GM12872 (cell line): Measurements from ENCODE around the gene CEACAM19.

Source experiments
- TF ChIP-seq, protein P1 (sequence below): IDR thresholded peaks from 3 replicates; pipeline ENCODE4 v1.5.1; 2011; ENCODE audit warnings: low read depth, mild to moderate bottlenecking, low read length, moderate library complexity; ENCODE audit not compliant: insufficient read depth

Gene CEACAM19

DNA sequence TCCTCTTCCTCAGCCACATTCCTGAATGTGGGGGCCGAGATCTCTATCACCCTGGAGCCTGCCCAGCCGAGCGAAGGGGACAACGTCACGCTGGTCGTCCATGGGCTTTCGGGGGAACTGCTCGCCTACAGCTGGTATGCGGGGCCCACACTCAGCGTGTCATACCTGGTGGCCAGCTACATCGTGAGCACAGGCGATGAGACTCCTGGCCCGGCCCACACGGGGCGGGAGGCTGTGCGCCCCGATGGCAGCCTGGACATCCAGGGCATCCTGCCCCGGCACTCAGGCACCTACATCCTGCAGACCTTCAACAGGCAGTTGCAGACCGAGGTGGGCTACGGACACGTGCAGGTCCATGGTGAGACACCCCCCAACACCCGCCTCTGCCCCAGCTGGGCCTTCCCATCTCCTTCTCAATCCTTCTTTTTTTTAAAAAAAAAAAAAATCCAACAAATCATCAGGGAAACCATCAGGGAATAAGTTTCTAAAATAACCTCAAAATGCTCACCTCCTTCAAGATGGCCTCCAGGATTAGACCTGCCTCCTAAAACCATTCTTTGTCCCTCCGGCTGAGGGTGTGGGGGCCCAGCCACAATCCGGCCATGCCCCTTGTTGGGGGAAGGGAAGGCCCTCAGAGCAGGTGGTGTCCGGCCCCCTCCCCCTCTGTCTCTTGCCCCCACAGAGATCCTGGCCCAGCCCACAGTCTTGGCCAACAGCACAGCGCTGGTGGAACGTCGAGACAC, 32.2 kb downstream of the CEACAM19 start:
- TF ChIP-seq, protein P1, sequence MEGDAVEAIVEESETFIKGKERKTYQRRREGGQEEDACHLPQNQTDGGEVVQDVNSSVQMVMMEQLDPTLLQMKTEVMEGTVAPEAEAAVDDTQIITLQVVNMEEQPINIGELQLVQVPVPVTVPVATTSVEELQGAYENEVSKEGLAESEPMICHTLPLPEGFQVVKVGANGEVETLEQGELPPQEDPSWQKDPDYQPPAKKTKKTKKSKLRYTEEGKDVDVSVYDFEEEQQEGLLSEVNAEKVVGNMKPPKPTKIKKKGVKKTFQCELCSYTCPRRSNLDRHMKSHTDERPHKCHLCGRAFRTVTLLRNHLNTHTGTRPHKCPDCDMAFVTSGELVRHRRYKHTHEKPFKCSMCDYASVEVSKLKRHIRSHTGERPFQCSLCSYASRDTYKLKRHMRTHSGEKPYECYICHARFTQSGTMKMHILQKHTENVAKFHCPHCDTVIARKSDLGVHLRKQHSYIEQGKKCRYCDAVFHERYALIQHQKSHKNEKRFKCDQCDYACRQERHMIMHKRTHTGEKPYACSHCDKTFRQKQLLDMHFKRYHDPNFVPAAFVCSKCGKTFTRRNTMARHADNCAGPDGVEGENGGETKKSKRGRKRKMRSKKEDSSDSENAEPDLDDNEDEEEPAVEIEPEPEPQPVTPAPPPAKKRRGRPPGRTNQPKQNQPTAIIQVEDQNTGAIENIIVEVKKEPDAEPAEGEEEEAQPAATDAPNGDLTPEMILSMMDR: no peak

DNA sequence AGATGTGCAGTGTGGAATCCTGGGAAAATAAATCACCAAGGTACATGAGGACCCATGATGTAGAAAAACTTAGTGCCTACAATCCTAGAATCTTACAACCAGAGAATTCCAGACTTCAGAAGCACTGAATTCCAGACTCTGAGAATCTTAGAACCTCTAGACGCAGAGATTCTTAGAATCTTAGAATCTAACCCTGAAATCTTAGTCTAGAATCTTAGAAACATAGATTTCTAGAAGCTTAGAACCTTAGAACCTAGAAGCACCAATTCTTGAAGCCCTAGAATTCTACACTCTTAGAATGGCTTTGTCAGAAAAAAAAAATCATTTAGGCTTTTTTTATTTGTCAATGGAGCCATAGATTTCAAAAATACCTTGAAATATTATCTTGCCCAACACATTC, 33.7 kb downstream of the CEACAM19 start:
- TF ChIP-seq, protein P1: no peak

DNA sequence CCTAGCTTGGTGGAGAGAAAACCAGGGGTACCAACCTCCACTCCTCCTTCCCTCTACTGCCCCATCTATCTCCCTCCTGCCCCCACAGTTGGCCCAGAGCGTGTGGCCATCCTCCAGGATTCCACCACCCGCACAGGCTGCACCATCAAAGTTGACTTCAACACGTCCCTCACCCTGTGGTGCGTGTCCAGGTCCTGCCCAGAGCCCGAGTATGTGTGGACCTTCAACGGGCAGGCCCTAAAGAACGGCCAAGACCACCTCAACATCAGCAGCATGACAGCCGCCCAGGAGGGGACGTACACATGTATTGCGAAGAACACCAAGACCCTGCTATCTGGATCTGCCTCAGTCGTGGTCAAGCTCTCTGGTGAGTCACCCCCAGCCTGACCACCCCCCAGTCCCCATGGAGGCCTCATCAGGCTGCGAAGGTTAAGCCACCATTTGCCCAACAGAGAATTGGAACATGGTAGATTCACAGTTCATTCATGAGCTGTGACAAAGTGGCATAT, 34.3 kb downstream of the CEACAM19 start:
- TF ChIP-seq, protein P1: no peak

DNA sequence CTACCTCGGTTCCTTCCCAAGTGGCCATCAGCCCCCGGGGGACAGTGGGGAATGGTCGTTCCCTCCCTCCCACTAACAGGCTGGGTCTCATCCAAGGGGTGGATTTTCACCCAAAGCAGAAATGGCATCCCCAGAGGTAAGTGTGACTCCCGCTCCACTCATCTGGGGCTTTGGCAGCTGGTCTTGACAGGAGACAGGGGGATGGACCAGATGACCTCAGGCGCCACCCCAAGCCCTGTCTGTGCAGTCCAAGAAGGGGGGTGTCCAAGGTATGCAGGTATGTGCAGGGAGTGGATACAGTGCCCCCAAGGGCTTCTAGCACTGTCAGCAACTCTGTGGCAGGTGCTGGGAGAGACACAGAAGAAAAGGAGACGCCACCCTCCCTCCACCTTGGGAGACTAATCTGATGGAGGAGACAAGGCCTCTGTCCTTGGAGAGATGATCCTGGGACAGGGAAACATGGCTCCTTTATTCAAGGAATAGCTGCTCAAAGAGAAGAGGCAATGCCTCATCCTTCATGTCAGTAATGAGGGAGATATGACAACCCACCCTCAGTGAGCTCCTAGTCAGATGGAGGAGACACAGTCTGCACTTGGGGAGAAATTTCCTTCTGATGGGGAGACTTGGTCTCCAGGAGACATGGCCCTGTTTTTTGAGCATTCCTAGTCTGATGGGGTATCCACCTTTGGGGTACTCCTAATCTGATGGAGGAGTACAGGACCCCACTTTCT, 35.4 kb downstream of the CEACAM19 start:
- TF ChIP-seq, protein P1: no peak

DNA sequence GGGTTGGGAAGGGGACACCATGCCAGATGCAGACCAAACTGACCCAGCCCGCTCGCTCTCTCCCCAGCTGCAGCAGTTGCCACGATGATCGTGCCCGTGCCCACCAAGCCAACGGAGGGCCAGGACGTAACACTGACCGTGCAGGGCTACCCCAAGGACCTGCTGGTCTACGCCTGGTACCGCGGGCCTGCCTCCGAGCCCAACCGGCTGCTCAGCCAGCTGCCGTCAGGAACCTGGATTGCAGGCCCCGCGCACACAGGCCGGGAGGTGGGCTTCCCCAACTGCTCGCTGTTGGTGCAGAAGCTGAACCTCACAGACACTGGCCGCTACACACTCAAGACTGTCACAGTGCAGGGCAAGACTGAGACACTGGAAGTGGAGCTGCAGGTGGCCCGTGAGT, 36.5 kb downstream of the CEACAM19 start:
- TF ChIP-seq, protein P1: no peak

DNA sequence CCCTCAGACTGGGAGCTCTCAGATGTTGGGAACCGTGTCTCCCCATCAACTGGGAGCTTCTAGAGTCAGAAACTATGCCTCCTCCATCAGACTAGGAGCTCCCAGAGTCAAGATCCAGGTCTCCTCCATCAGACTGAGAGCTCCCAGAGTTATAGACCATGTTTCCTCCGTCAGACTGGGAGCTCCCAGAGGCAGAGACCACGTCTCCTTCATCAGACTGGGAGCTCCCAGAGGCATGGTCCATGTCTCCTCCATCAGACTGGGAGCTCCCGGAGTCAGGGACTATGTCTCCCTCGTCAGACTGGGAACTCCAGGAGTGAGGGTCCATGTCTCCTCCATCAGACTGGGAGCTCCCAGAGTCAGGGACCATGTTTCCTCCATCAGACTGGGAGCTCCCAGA, 37.7 kb downstream of the CEACAM19 start:
- TF ChIP-seq, protein P1: no peak

DNA sequence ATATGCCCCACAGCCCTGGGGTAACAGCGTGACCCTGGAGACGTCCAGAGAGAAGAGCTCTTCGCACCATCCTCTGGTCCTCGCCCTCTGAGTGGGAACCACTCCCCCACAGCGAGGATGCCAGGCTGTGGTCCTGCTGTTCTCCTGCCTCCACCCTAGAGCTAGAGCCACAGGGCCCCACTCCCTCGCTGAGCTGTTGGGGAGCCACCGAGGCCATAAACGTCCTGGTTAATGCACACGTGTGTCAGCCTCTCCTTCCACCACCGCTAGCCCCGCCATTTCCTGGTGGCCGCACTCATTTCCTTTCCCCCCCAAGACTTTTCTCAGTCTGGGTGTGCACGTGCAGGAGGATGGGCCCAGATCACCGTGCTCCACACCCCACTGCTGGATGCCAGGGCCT, 39.2 kb downstream of the CEACAM19 start:
- TF ChIP-seq, protein P1: no peak
